Measurements from ENCODE around the gene AK5.

DNA sequence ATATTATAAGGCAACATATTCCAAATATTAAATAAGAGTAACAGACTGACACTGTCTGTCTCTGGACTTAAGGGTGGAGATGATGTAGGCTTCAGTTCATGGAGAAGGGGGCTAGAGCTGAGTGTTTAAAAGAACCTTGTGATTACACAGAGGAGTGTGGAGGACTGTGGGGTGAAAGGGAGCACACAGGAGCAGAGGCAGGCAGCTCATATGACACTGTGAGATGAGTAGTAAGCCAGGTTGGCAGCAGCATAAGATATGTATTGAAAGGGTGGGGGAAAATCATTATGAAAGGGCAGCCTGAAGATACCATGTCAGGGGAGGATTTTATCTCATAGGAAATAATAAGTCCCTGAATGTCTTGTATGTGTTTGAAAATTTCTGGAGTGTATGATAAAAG is 104.5 kb downstream of the AK5 start:
- TF ChIP-seq CTCF (optimal IDR thresholded peaks at IDR 0.05 in 1 of 3, IDR thresholded peaks at IDR 0.05 in 1 of 3, conservative IDR thresholded peaks at IDR 0.05 in 1 of 3; ENCODE audit: extremely low read depth in 1 of 3, insufficient read depth in 2 of 3, low read length in 3 of 3) (no peak), EZH2 (IDR thresholded peaks at IDR 0.05; ENCODE audit: low read length) (no peak)
